Peyer's patch (tissue), 4 donors: Measurements from ENCODE around the gene SMAD3. TPM values are rescaled to one million over a fixed set of nuclear protein-coding genes. Genes with fewer than 3 reads are reported as not detected.
A peak's percentile ranks its signal among the peaks of the same experiment; 100 is the strongest.

Experiments used
- DNase-seq, 3 donors: peaks; one replicate each; pipeline ENCODE4 v3.0.0-alpha.2; 2017 to 2019
- H3K27ac ChIP-seq, 4 donors: fragments of 200-600 bp; sonication (generic); one replicate each; pipeline ENCODE4 v1.5.1; 2016 to 2019
- H3K27me3 ChIP-seq, 2 donors: fragments of 200-600 bp; sonication (generic); one replicate each; pipeline ENCODE4 v1.5.1; 2019
- H3K36me3 ChIP-seq, 3 donors: fragments of 200-600 bp; sonication (generic); one replicate each; pipeline ENCODE4 v1.5.1; 2016 to 2019
- H3K4me1 ChIP-seq, 4 donors: fragments of 200-600 bp; sonication (generic); one replicate each; pipeline ENCODE4 v1.5.1; 2016 to 2019
- H3K4me3 ChIP-seq, 4 donors: fragments of 200-600 bp; sonication (generic); 1 replicate in 3 of 4; 2 replicates in 1 of 4; pipeline ENCODE4 v1.5.1; 2016 to 2019; ENCODE audit warnings: mild to moderate bottlenecking in 1 of 4
- H3K9me3 ChIP-seq, 4 donors: fragments of 200-600 bp; sonication (generic); one replicate each; pipeline ENCODE4 v1.5.1; 2016 to 2019; ENCODE audit warnings: mild to moderate bottlenecking in 1 of 4
- POLR2A ChIP-seq, 2 donors: fragments of 450-650 bp; IDR thresholded peaks; one replicate each; pipeline ENCODE4 v1.5.1; 2017; ENCODE audit warnings: antibody characterized with exemption in 2 of 2, mild to moderate bottlenecking in 2 of 2, moderate library complexity in 2 of 2
- total RNA-seq, 4 donors: library from RNA; depleted of rRNA; stranded (reverse); fragments of >200 nt; gene quantifications; one replicate each; pipeline ENCODE4 v1.1.0, GENCODE V29; 2016
- TF ChIP-seq, protein P1 (sequence below), 6 experiments: fragments of 450-650 bp in 4 of 6; fragments of 200-600 bp in 2 of 6; sonication (generic) in 1 of 6; IDR thresholded peaks; one replicate each; pipeline ENCODE4 v1.5.1; 2017 to 2019; ENCODE audit warnings: antibody characterized with exemption in 6 of 6, mild to moderate bottlenecking in 3 of 6, moderate library complexity in 1 of 6

SMAD3 gene
- total RNA-seq, 4 donors from 2014 or later: 43.7 to 80.0 (median 60.2) TPM

DNA sequence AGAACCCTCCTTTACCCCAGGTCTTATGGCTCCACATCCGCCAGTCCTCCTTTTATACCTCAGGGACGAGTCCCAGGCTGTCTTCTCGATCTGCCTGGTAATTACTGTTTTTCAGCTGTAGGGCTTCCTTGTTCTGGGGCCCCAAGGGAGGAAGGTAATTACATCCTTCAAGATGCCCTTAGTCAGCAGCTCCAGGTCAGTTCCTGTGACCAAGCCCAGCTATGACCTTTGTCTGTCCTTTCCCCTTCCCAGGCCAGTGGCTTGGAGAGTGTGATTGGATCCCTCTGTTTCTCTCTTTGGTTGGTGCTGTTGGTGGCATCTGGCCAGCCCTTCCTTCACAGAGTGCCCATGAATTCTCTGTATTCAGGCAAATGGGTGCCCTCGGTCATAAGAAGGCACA is 96.5 kb downstream of the SMAD3 start:
- H3K4me1 ChIP-seq: peaks cover 0 to 29% (median 0%) of the 10 kb centered on the region in 4 donors
- H3K27me3 ChIP-seq: no peaks in the 10 kb centered on the region
- H3K36me3 ChIP-seq: peaks cover 0 to 26% (median 0%) of the 10 kb centered on the region in 3 donors
- no peak for TF ChIP-seq POLR2A (IDR thresholded peaks at IDR 0.05)
- TF ChIP-seq, protein P1, sequence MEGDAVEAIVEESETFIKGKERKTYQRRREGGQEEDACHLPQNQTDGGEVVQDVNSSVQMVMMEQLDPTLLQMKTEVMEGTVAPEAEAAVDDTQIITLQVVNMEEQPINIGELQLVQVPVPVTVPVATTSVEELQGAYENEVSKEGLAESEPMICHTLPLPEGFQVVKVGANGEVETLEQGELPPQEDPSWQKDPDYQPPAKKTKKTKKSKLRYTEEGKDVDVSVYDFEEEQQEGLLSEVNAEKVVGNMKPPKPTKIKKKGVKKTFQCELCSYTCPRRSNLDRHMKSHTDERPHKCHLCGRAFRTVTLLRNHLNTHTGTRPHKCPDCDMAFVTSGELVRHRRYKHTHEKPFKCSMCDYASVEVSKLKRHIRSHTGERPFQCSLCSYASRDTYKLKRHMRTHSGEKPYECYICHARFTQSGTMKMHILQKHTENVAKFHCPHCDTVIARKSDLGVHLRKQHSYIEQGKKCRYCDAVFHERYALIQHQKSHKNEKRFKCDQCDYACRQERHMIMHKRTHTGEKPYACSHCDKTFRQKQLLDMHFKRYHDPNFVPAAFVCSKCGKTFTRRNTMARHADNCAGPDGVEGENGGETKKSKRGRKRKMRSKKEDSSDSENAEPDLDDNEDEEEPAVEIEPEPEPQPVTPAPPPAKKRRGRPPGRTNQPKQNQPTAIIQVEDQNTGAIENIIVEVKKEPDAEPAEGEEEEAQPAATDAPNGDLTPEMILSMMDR (IDR thresholded peaks at IDR 0.05): peak in 2 of 6 experiments; percentile 15 to 19
- peak in 1 of 3 donors; percentile 67 for DNase-seq
- H3K4me3 ChIP-seq: no peak overlapping the region
- H3K9me3 ChIP-seq: no peaks in the 10 kb centered on the region
- peak overlapping the region in 2 of 4 donors; percentile 50 to 62 for H3K27ac ChIP-seq

DNA sequence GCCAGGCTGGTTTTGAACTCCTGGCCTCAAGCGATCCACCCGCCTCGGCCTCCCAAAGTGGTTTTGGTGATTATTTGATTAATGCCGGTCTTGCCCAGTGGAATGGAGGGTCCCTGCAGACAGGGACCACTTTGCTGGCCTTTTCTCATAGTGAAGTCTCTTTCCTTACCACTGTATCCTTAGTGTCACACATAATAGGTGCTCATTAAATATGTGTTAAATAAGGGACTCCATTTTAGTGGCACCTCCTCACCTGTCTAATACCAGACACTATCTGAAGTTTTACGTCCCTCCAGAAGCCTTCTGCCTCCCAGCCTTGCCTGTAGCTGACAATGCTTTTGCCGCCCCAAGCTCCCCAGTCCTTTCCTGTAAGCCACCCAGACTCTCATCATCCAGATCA is 97.8 kb downstream of the SMAD3 start:
- H3K4me3 ChIP-seq: no peak overlapping the region
- H3K27me3 ChIP-seq: no peaks in the 10 kb centered on the region
- peak in 1 of 3 donors; percentile 26 for DNase-seq
- H3K27ac ChIP-seq: no peak overlapping the region
- H3K9me3 ChIP-seq: no peaks in the 10 kb centered on the region
- peaks cover 0 to 31% (median 0%) of the 10 kb centered on the region in 4 donors for H3K4me1 ChIP-seq
- peaks cover 0 to 39% (median 0%) of the 10 kb centered on the region in 3 donors for H3K36me3 ChIP-seq
- TF ChIP-seq, protein P1 (IDR thresholded peaks at IDR 0.05): no peak
- TF ChIP-seq POLR2A (IDR thresholded peaks at IDR 0.05): no peak

DNA sequence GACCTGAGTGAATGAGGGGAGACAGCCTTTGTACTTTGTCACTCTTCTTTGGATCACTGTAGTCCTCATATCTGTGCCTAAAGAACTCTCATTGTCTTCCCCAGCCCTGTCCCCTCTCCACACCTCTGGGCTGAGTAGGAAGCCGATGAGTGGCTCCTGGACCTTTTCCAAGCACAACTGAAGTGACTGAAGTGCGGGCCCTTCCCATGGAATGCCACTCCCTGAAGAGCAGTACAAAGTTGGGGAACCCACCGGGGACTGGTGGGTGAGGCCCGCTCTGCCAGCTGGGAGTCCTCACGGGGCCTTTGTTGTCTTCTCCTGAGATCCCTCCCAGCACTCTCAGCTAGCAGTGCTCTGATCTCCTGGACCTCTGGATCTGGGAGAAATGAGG is 99.0 kb downstream of the SMAD3 start:
- Histone ChIP-seq H3K4me1 (peaks cover 0 to 26% (median 0%) of the 10 kb centered on the region in 4 donors), H3K4me3 (no peak overlapping the region), H3K27ac (peak overlapping the region in 2 of 4 donors; percentile 40 to 45), H3K9me3 (no peaks in the 10 kb centered on the region), H3K27me3 (no peaks in the 10 kb centered on the region), H3K36me3 (peaks cover 0 to 51% (median 0%) of the 10 kb centered on the region in 3 donors)
- TF ChIP-seq POLR2A (IDR thresholded peaks at IDR 0.05): no peak
- TF ChIP-seq, protein P1 (IDR thresholded peaks at IDR 0.05): no peak
- DNase-seq: peak in 1 of 3 donors; percentile 63

DNA sequence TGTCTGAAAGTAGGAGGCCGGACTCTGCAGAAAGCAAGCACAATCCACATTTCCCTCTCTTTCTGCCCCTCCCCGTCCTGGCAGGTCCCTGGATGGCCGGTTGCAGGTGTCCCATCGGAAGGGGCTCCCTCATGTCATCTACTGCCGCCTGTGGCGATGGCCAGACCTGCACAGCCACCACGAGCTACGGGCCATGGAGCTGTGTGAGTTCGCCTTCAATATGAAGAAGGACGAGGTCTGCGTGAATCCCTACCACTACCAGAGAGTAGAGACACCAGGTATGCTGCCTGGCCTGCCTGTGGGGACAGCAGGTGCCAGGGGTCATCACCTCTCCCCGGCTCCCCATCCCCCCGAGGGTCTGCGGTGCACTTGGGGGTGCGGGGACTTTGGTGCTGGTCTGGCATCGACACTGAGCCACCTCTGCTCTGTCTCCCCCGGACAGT is 99.4 kb downstream of the SMAD3 start:
- no peaks in the 10 kb centered on the region for H3K9me3 ChIP-seq
- H3K4me1 ChIP-seq: peaks cover 0 to 26% (median 0%) of the 10 kb centered on the region in 4 donors
- H3K36me3 ChIP-seq: peaks cover 0 to 52% (median 0%) of the 10 kb centered on the region in 3 donors
- no peak overlapping the region for H3K4me3 ChIP-seq
- no peaks in the 10 kb centered on the region for H3K27me3 ChIP-seq
- peak in 1 of 3 donors; percentile 46 for DNase-seq
- H3K27ac ChIP-seq: peak overlapping the region in 2 of 4 donors; percentile 40 to 45
- no peak for TF ChIP-seq POLR2A (IDR thresholded peaks at IDR 0.05)
- TF ChIP-seq, protein P1 (IDR thresholded peaks at IDR 0.05): no peak

DNA sequence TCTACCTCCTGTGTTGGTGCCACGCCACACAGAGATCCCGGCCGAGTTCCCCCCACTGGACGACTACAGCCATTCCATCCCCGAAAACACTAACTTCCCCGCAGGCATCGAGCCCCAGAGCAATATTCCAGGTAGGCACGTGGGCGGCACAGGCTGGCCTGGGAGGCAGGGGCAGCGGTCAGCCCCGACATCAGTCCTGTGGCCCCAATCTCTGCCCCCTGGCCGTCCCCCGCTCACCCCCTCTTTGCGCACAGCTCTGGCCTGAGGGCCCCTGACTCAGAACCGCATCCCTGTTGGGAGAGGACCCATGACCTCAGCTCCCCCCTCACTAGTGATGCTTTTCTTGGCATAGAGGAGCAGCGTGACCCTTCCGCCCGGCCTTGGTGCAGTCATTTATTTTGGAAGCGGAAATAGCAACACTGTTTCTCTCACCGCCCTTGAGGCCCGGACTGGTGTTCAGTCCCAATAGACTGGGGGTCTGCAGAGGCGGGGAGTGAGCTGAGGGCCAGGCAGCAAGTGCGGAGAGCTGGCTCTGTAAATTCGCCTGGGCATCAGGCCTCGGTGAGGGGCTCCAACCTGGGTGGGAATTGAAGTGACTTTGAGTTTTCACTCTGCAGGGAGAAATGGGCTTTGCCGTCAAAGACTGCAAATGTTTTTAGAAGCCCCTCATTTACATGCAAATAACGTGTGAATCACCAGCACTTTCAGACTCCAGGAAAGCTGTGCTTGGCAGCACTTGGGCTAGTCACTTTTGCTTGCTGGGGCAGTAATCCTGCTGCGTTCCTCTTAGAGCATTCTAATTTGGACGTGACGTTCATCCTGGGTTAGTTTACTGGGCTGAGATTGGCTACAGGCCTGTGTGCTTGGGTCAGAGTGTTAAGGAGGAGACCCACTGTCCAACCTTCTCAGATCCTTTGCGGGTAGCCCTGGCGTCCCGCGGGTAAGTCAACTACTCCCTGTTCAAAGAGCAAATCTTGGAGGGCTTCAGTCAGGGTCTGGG is 100.2 kb downstream of the SMAD3 start:
- Histone ChIP-seq H3K27ac (peak overlapping the region in 2 of 4 donors; percentile 21 to 45), H3K9me3 (no peaks in the 10 kb centered on the region), H3K36me3 (peaks cover 0 to 60% (median 0%) of the 10 kb centered on the region in 3 donors), H3K4me3 (no peak overlapping the region), H3K27me3 (no peaks in the 10 kb centered on the region), H3K4me1 (peaks cover 0 to 26% (median 0%) of the 10 kb centered on the region in 4 donors)
- peak in 1 of 3 donors; percentile 45 for DNase-seq
- TF ChIP-seq, protein P1 (IDR thresholded peaks at IDR 0.05): no peak
- TF ChIP-seq POLR2A (IDR thresholded peaks at IDR 0.05): no peak
